ENCODE data around the gene RALGPS1.

The RALGPS1 gene

DNA sequence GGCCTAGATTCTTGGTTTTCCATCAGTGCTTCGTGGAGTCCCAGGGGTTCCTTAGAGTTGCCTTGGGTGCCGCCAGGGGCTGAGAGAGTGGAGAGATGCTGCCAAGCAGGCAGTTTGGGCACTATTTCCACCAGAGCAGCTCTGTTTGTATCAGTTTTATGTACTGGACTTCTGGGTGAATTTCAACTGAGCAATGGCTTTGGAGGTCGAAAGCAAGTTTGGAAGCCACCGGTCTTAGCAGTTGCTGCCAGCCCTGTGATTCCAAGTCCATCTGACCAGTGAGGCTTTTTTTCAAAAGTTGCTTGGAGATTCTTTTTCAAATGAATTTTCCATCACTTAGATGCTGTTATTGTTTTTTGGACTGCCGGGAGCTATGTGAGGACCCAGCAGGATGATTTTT lies 139.4 kb downstream of the RALGPS1 start:
- DNase-seq (ENCODE audit: low read depth), result no peak

- no peak for DNase-seq (ENCODE audit: low read depth)
Observed at GRCh38 chr9:127055745-127056402, 141.3 kb downstream of the RALGPS1 start.

- DNase-seq (ENCODE audit: low read depth), result no peak
Observed at GRCh38 chr9:127056446-127056845, 141.9 kb downstream of the RALGPS1 start.

GRCh38 chr9:127058011-127058644 lies 143.5 kb downstream of the RALGPS1 start:
- DNase-seq (ENCODE audit: low read depth), result no peak

DNA sequence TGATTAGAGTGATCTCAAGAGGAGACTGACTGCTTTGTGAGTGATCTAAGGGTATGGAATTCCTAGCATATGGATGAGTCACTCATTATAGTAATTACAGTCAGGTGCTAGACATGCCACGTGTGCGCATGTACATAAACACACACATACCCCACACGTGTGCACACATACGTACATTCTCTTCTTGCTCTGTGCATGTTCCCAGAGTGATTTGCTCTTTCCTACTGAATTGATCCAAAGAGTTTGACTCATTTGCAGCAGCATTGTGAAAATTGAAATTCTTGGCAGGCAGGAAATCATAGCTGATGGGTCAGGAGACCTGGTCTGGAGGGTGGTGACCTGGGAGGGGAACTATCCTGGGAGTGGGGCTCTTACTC lies 144.1 kb downstream of the RALGPS1 start:
- no peak for DNase-seq (ENCODE audit: low read depth)

DNA sequence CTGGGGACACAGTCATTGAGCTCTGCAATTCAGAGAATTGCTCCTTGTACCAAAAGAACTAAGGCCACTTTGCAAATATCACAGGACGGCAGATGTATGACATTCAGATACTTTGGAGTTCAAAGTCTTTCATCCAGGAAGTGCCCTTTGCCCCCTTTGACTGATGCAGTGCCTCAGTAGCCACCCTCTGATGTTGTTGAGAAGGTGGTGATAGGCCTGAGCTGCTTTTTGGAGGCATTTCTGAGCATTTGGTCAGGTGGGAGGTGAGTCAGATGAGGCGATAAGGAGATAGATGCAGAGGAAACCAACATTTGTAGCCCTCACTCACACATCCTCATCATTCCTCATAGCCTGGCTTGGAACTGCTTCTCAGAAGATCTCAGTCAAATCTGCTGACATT lies 144.4 kb downstream of the RALGPS1 start:
- DNase-seq (ENCODE audit: low read depth), result no peak

DNA sequence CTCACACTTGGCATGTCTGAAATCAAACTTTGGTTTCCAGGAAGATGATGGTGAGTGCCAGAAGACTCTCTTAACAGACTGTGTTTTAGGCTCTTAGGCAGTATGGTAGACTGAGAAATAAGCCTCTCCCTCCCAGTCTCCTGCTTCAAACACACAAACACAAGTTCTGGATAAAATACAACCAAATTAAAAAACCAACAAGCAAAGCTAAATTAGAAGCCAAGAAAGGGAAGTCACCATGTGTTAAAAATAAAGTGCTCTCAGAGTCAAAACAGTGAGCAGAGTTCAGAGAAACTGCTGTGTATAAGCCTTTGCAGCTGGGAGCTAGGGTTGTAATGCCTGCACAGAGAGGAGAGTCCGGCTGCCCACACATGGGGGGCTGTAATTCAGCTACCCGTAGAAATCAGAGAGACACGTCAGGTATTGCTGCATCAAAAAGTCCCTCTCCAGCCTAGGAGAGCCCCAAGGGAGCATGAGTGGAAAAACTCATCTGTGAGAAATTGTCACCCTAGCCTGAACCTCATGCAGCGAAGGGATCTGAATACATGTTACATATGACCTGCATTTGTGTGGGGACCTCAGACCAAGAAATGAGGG lies 145.3 kb downstream of the RALGPS1 start:
- DNase-seq (ENCODE audit: low read depth), result no peak

DNA sequence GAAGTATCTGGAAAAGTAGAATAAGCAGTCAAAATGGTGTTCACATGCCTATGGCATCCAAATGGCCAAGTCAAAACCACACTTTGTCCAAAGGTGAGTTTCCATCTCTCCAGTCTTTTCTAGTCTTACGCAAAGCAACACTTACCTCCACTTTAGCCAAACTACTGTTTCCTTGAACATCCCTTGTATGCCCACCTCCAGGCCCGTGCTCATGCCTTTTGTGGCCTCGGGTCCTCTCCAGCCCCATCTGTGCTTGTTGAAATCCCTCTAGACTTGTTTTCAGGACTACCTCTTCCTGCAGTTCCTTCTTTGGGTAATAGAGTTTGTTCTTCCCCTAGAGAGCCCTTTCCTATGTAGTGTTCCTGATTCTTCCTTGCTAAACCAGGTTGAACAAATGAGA lies 146.8 kb downstream of the RALGPS1 start:
- no peak for DNase-seq (ENCODE audit: low read depth)

GRCh38 chr9:127064335-127064734 lies 149.8 kb downstream of the RALGPS1 start:
- DNase-seq (ENCODE audit: low read depth), result no peak

GRCh38 chr9:127065592-127065991 lies 151.0 kb downstream of the RALGPS1 start:
- no peak for DNase-seq (ENCODE audit: low read depth)

- no peak for DNase-seq (ENCODE audit: low read depth)
Observed at GRCh38 chr9:127066060-127066850, 151.7 kb downstream of the RALGPS1 start.

GRCh38 chr9:127066851-127067136 lies 152.2 kb downstream of the RALGPS1 start:
- no peak for DNase-seq (ENCODE audit: low read depth)

DNA sequence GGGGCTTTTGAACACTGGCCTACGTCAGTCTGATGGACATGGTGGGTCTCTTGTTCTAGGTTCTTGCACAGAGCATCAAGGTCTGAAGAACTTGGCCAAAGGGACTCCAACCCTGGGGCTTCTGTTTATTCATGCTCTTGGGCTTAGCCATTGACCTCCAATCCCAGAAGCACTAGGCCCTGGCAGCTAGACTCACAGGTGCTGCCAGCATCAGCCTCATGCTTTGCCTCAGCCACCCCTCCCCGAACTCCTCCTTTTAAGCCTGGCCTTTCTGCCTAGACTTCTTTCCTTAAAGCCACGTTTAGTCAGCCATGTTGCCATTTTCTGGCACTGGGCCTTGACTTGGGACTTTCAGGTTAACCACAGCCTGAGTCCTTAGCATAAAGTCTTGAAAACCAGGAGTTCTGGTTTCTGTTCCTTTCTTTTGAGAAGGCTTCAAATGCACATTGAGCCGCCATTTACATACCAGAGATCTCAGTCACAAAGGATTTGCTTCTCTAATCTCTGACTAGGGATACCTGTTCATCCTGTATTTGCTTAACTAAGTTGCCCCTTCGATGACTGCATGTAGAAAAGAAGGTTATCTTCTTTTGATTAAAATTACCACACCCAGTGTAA lies 153.1 kb downstream of the RALGPS1 start:
- DNase-seq (ENCODE audit: low read depth), result no peak

DNA sequence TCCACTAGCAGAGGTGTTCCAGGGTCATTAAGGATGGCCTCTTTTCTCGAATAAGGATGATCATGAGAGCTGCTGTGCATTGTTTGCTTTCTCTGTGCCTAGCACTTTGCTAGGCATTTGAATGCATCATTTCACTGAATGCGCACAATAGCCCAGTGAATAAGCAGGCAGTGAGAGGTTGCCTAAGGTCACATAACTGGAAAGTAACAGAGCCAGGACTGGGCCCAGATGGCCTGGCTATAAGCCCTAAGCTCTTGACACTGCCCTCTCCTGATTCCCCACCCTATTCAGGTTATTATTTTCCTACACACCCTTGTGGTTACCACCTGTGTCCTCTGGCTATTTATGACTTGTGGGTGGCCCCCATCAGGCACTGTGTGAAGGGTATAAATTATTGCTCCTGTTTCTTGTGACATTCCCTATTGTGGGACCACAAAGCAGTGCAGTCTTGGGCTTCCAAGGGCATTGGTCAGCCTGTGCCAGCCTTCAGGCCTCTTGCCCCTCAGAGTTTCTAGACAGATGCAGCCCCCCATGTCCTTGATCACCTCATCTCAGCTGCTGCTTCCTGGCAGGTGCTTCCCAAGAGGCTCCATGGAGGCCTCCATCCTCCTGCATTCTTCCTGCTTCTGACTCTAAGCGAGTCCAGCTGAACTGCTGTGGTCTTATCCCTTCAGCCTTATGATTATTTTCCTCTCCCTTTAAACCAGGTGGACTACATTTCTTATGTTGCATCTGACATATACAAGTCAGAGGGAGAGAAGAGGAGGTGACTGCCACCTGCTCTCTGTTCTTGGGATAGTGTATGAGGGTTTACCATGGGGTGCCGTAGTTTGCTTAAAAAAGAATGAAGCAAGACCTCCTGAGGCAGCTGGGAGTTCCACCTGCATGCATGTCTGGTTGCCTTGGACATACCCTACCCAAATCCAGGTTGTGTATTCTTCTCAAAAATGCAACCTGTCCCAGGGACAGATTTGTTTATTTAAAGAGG lies 160.3 kb downstream of the RALGPS1 start:
- DNase-seq (ENCODE audit: low read depth), result no peak

DNA sequence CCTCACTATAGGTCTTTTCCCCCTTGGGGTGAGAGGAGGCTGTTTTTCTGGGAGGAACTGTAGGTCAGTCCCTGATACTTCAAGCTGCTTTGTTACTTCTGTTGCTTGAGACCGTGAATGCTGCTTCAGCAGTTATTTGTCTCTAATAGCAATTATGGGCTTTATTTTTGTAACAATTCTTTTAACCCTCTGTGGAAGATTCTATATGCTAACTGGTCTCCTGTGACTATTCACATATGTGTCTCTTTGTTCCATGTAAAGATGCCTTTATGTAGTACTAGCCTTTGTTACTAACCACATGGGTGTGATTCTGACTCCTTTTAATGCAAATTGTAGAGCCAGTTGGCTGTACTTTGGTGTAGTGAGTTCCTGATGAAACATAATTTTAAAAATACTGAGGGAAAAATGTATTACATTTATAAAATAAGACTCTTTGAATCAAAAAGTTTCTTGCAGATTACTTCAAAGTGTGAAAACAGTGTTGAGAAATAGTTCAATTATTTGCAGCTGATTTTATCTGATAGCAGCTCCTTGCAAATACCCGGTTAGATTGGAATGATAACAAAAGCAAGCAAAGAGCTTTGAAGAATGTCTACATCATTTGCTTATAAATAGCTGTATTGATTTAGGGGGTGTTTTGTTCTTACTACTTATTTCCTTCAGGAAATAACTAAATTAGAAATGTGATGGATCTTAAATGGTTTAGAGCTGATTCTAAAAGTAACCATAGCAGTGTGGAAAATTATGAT lies 161.2 kb downstream of the RALGPS1 start:
- no peak for DNase-seq (ENCODE audit: low read depth)

- DNase-seq (ENCODE audit: low read depth), result no peak
Observed at GRCh38 chr9:127076860-127077643, 162.5 kb downstream of the RALGPS1 start.

- no peak for DNase-seq (ENCODE audit: low read depth)
Observed at GRCh38 chr9:127077644-127077946, 163.0 kb downstream of the RALGPS1 start.

- no peak for DNase-seq (ENCODE audit: low read depth)
Observed at GRCh38 chr9:127078336-127078735, 163.8 kb downstream of the RALGPS1 start.

DNA sequence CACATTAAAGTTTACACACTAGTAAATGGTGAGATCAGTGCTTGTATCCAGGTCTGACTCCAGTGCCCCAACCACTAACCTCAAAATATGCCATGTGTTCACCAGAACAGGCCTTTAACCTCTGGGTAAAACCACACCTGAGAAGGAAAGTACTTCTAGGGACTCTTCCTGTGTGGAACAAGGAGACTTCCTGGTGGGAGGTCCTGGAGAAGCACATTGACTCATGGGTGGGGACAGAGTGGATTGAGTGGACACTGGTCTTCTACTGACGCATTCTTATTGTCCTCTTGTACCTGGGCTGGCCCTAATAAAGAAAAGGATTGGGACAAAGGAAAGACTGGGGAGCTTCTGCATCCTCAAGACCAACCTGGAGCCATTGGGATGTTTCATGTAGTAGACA lies 164.4 kb downstream of the RALGPS1 start:
- no peak for DNase-seq (ENCODE audit: low read depth)
